Stimulated activated CD4-positive, alpha-beta T cell treated with anti-CD3 and anti-CD28 coated beads, Interleukin-4, amount 100 ng/mL, for 1 hour (primary cell): ENCODE results near the gene CWC25.

Experiments used
- DNase-seq: peaks from one replicate; pipeline ENCODE4 v3.0.0-alpha.2; 2020

The CWC25 gene

GRCh38 chr17:38779965-38780752, 45.0 kb downstream of the CWC25 start:
- no peak for DNase-seq

- DNase-seq: no peak
These were observed 47.4 kb downstream of the CWC25 start for GRCh38 chr17:38777641-38778250.

- DNase-seq: no peak
These were observed 51.9 kb downstream of the CWC25 start for GRCh38 chr17:38773258-38773657.

GRCh38 chr17:38768417-38768816, 56.7 kb downstream of the CWC25 start:
- DNase-seq: no peak

- DNase-seq: no peak
These were observed 58.8 kb downstream of the CWC25 start for GRCh38 chr17:38766341-38766740.

GRCh38 chr17:38762231-38762630, 62.9 kb downstream of the CWC25 start:
- no peak for DNase-seq

GRCh38 chr17:38761612-38762011, 63.5 kb downstream of the CWC25 start:
- DNase-seq: peak; percentile 40

- DNase-seq: no peak
These were observed 72.0 kb downstream of the CWC25 start for GRCh38 chr17:38753071-38753506.

- peak; percentile 97 for DNase-seq
These were observed 72.6 kb downstream of the CWC25 start, which contains the start of gene PSMB3 for GRCh38 chr17:38752308-38753070. Gene PSMB3 (plus strand): TSS chr17:38752741. CDS start chr17:38752827, 86 bp downstream.

- peak; percentile 85 for DNase-seq
These were observed 73.3 kb downstream of the CWC25 start for GRCh38 chr17:38751808-38752307.

- DNase-seq: no peak
These were observed 73.8 kb downstream of the CWC25 start for GRCh38 chr17:38751144-38751807.
